IMR-90 (cell line): ENCODE data around the gene RNF181. TPM values are rescaled to one million over a fixed set of nuclear protein-coding genes. Genes with fewer than 3 reads are reported as not detected.

Source experiments
- ATAC-seq: fragments of 200-7000 bp; cut with Tn5 transposase; 2 replicates; pipeline ENCODE4 v1.9.1; 2020; ENCODE audit warnings: low read depth, mild to moderate bottlenecking, moderate library complexity
- BruUV-seq: library from RNA; stranded (reverse); fragments of 400-500 nt; replicated peaks from 2 replicates; lab custom pipeline; 2021; lab: Mats Ljungman, UMichigan
- CTCF ChIA-PET: fragments of 300-600 bp; formaldehyde crosslinking; extraction: SDS; loops from one replicate; lab custom pipeline; 2021; ENCODE audit warnings: antibody characterized with exemption; lab: Yijun Ruan, JAX
- POLR2A ChIA-PET: fragments of 300-600 bp; sonication (Branson Sonifier 250); formaldehyde crosslinking; loops from one replicate; lab custom pipeline; 2022; ENCODE audit warnings: antibody characterized with exemption; ENCODE audit not compliant: unreplicated experiment; lab: Charles Lee
- DNase-seq: peaks from one replicate; pipeline ENCODE4 v3.0.0; 2013
- H2AFZ ChIP-seq: replicated peaks from 2 replicates; pipeline ENCODE3; 2013; ENCODE audit warnings: low read length, mild to moderate bottlenecking; ENCODE audit not compliant: poor library complexity
- H2AK5ac ChIP-seq: 2 replicates; pipeline ENCODE4 v1.6.1; 2013; ENCODE audit warnings: low read depth, low read length, inconsistent platforms
- H2AK9ac ChIP-seq: replicated peaks from 2 replicates; pipeline ENCODE3; 2013; ENCODE audit warnings: mild to moderate bottlenecking, low read depth, low read length, moderate library complexity; ENCODE audit not compliant: poor library complexity
- H2BK120ac ChIP-seq: 2 replicates; pipeline ENCODE4 v1.6.1; 2013; ENCODE audit warnings: low read depth, low read length, inconsistent platforms
- H2BK15ac ChIP-seq: 3 replicates; pipeline ENCODE4 v1.6.1; 2013; ENCODE audit warnings: low read depth, low read length, inconsistent platforms
- H2BK20ac ChIP-seq: 2 replicates; pipeline ENCODE4 v1.6.1; 2013; ENCODE audit warnings: low read depth, mild to moderate bottlenecking, inconsistent platforms, low read length, moderate library complexity
- H2BK5ac ChIP-seq: 2 replicates; pipeline ENCODE4 v1.6.1; 2013; ENCODE audit warnings: mild to moderate bottlenecking, low read depth, low read length, inconsistent platforms; ENCODE audit not compliant: poor library complexity, severe bottlenecking
- H3K14ac ChIP-seq: replicated peaks from 2 replicates; pipeline ENCODE4 v1.6.1; 2013; ENCODE audit warnings: low read depth, low read length, inconsistent platforms
- H3K18ac ChIP-seq: 2 replicates; pipeline ENCODE4 v1.6.1; 2013; ENCODE audit warnings: low read depth, low read length, control low read depth
- H3K23ac ChIP-seq: 2 replicates; pipeline ENCODE4 v1.6.1; 2013; ENCODE audit warnings: low read depth, low read length, inconsistent platforms
- H3K27ac ChIP-seq: 2 replicates; pipeline ENCODE4 v1.5.1; 2013; ENCODE audit warnings: mild to moderate bottlenecking, control low read depth, low read length; ENCODE audit not compliant: insufficient read depth
- H3K27me3 ChIP-seq: 2 replicates; pipeline ENCODE4 v1.6.1; 2013; ENCODE audit warnings: low read length; ENCODE audit not compliant: control insufficient read depth, insufficient read depth
- H3K36me3 ChIP-seq: 2 replicates; pipeline ENCODE4 v1.6.1; 2013; ENCODE audit warnings: low read length, mixed read lengths; ENCODE audit not compliant: control insufficient read depth, insufficient read depth
- H3K4ac ChIP-seq: 2 replicates; pipeline ENCODE4 v1.6.1; 2013; ENCODE audit warnings: low read depth, low read length, inconsistent platforms
- H3K4me1 ChIP-seq: 2 replicates; pipeline ENCODE4 v1.6.1; 2013; ENCODE audit warnings: low read length, mixed read lengths; ENCODE audit not compliant: control insufficient read depth, insufficient read depth
- H3K4me2 ChIP-seq: 2 replicates; pipeline ENCODE4 v1.6.1; 2013; ENCODE audit warnings: low read depth, mild to moderate bottlenecking, control low read depth, low read length, moderate library complexity
- H3K4me3 ChIP-seq: 2 replicates; pipeline ENCODE4 v1.5.1; 2013; ENCODE audit warnings: low read depth, mild to moderate bottlenecking, control low read depth, low read length, moderate library complexity; ENCODE audit not compliant: insufficient read depth
- H3K56ac ChIP-seq: 2 replicates; pipeline ENCODE4 v1.6.1; 2013; ENCODE audit warnings: low read length, inconsistent platforms; ENCODE audit not compliant: insufficient read depth; ENCODE audit errors: extremely low read depth
- H3K79me1 ChIP-seq, 2 experiments: 2 replicates each; pipeline ENCODE4 v1.6.1; 2013; ENCODE audit warnings: low read length in 2 of 2, inconsistent platforms in 1 of 2, low read depth in 1 of 2
- H3K9ac ChIP-seq: 2 replicates; pipeline ENCODE4 v1.6.1; 2013; ENCODE audit warnings: low read depth, low read length, control low read depth
- H3K9me1 ChIP-seq: 2 replicates; pipeline ENCODE4 v1.6.1; 2013; ENCODE audit warnings: low read length, inconsistent platforms; ENCODE audit not compliant: insufficient read depth
- H3K9me3 ChIP-seq: 2 replicates; pipeline ENCODE4 v1.6.1; 2013; ENCODE audit warnings: low read length; ENCODE audit not compliant: control insufficient read depth, insufficient read depth
- H4K20me1 ChIP-seq: 2 replicates; pipeline ENCODE4 v1.6.1; 2013; ENCODE audit warnings: low read length, inconsistent platforms; ENCODE audit not compliant: insufficient read depth
- H4K5ac ChIP-seq: 2 replicates; pipeline ENCODE4 v1.6.1; 2013; ENCODE audit warnings: mild to moderate bottlenecking, low read depth, low read length, control low read depth
- H4K8ac ChIP-seq, 2 experiments: 2 replicates each; pipeline ENCODE4 v1.6.1; 2013; ENCODE audit warnings: low read depth in 2 of 2, low read length in 2 of 2, control low read depth in 1 of 2, inconsistent platforms in 1 of 2
- H4K91ac ChIP-seq: 2 replicates; pipeline ENCODE4 v1.6.1; 2013; ENCODE audit warnings: low read depth, low read length, inconsistent platforms; ENCODE audit not compliant: insufficient read depth
- BHLHE40 ChIP-seq: fragments of 150-350 bp; IDR thresholded peaks from 2 replicates; pipeline ENCODE4 v1.6.1; 2016; ENCODE audit warnings: mild to moderate bottlenecking, low read depth, low read length
- CEBPB ChIP-seq: IDR thresholded peaks from 2 replicates; pipeline ENCODE4 v1.6.1; 2012; ENCODE audit warnings: low read depth, low read length, improper control_type of control experiment
- CHD1 ChIP-seq: IDR thresholded peaks from 2 replicates; pipeline ENCODE4 v1.6.1; 2012; ENCODE audit warnings: low read depth, low read length, improper control_type of control experiment
- CTCF ChIP-seq: conservative IDR thresholded peaks from 2 replicates; pipeline ENCODE4 v1.5.1; 2012; ENCODE audit warnings: mild to moderate bottlenecking, low read depth, low read length, improper control_type of control experiment
- FOS ChIP-seq: fragments of 150-350 bp; IDR thresholded peaks from 2 replicates; pipeline ENCODE4 v1.6.1; 2016; ENCODE audit warnings: low read depth, low read length
- MAFK ChIP-seq: IDR thresholded peaks from 2 replicates; pipeline ENCODE4 v1.6.1; 2012; ENCODE audit warnings: low read depth, low read length, improper control_type of control experiment
- MAZ ChIP-seq: IDR thresholded peaks from 2 replicates; pipeline ENCODE4 v1.6.1; 2012; ENCODE audit warnings: low read depth, mild to moderate bottlenecking, low read length, improper control_type of control experiment, moderate library complexity, borderline replicate concordance
- MXI1 ChIP-seq: IDR thresholded peaks from 2 replicates; pipeline ENCODE4 v1.6.1; 2012; ENCODE audit warnings: low read depth, mild to moderate bottlenecking, low read length, moderate library complexity, borderline replicate concordance
- NFE2L2 ChIP-seq: fragments of 150-350 bp; IDR thresholded peaks from 2 replicates; pipeline ENCODE4 v1.6.1; 2016; ENCODE audit warnings: low read depth, mild to moderate bottlenecking, low read length
- POLR2A ChIP-seq: IDR thresholded peaks from 2 replicates; pipeline ENCODE4 v1.6.1; 2012; ENCODE audit warnings: mild to moderate bottlenecking, low read depth, low read length
- RAD21 ChIP-seq: IDR thresholded peaks from 2 replicates; pipeline ENCODE4 v1.6.1; 2012; ENCODE audit warnings: low read length, improper control_type of control experiment
- RCOR1 ChIP-seq: IDR thresholded peaks from 2 replicates; pipeline ENCODE4 v1.6.1; 2012; ENCODE audit warnings: mild to moderate bottlenecking, low read length, improper control_type of control experiment; ENCODE audit not compliant: insufficient replicate concordance
- RFX5 ChIP-seq: IDR thresholded peaks from 2 replicates; pipeline ENCODE4 v1.8.0; 2012; ENCODE audit warnings: low read depth, mild to moderate bottlenecking, low read length, moderate library complexity
- SMC3 ChIP-seq: fragments of 150-350 bp; IDR thresholded peaks from 2 replicates; pipeline ENCODE4 v1.6.1; 2016; ENCODE audit warnings: low read depth, mild to moderate bottlenecking, antibody characterized with exemption, low read length, moderate library complexity
- USF2 ChIP-seq: fragments of 150-350 bp; IDR thresholded peaks from 2 replicates; pipeline ENCODE4 v1.6.1; 2017; ENCODE audit warnings: mild to moderate bottlenecking, antibody characterized with exemption, low read length, low read depth
- WGBS, 2 experiments: methylation state at CpG; one replicate each; pipeline versions ENCODE4 v1.1.5 to v1.1.7; 2013; ENCODE audit warnings: missing lambda C conversion rate in 2 of 2; ENCODE audit not compliant: insufficient read length in 1 of 2; ENCODE audit errors: extremely low coverage in 2 of 2; 5-methylcytosine and 5-hydroxymethylcytosine counted together
- dilution Hi-C: fragments of 300-500 bp; cut with HindIII; formaldehyde crosslinking; loops from one replicate; pipeline ENCODE4 v1.14.3; 2018; ENCODE audit warnings: low sequenced_read_pairs; ENCODE audit not compliant: unreplicated experiment
- in situ Hi-C: fragments of 300-500 bp; cut with MboI; formaldehyde crosslinking; loops from 3 replicates; pipeline ENCODE4 v1.14.3; 2019; ENCODE audit warnings: low sequenced_read_pairs, inconsistent platforms, mixed read lengths
- intact Hi-C: fragments of 100-400 bp; cut with micrococcal nuclease; formaldehyde crosslinking; loops from 2 replicates; pipeline ENCODE4 v1.10.0; 2022
- polyA plus RNA-seq, 3 experiments: library from polyadenylated mRNA; depleted of rRNA; stranded (reverse); fragments of >200 nt; gene quantifications; 2 replicates each; pipeline ENCODE4 v1.2.3, GENCODE V29; 2012; ENCODE audit warnings: low replicate concordance in 1 of 3
- total RNA-seq: library from RNA; depleted of rRNA; stranded (reverse); fragments of >200 nt; gene quantifications from 2 replicates; pipeline ENCODE4 v1.2.3, GENCODE V29; 2012

RNF181 gene
- total and polyA plus RNA-seq, 2 of the 4 experiments (the other 2 are of a cell fraction), result 438 to 498 TPM

GRCh38 chr2:85549095-85549494 is 46.5 kb upstream of the RNF181 start (continued):
- TF ChIP-seq MAZ, result no peak

GRCh38 chr2:85549826-85550225 is 45.7 kb upstream of the RNF181 start:
- H4K91ac ChIP-seq, result peak overlapping the region; percentile 97
- H3K9me1 ChIP-seq, result peaks cover 9% of the 10 kb centered on the region; the same call in 1 of the 2 replicates
- H2AK5ac ChIP-seq, result peak overlapping the region; percentile 99
- H3K79me1 ChIP-seq, result peaks cover 8 to 43% of the 10 kb centered on the region in 2 experiments; a peak in 3 of 4 replicates
- H3K9me3 ChIP-seq, result no peaks in the 10 kb centered on the region
- peak overlapping the region; percentile 97 for H3K56ac ChIP-seq
- POLR2A ChIA-PET, result interaction anchor here (1.3 to 5.1 kb wide), 3 partner anchors 10 to 131 kb away, joined by 6 to 42 read pairs (median 12); partner anchors contain the start of genes MAT2A and SH2D6
- in situ Hi-C loops (loop anchor here (5.0 to 10.0 kb wide), 2 partner anchors 128 to 485 kb away; no protein-coding TSS in a partner anchor), dilution Hi-C loops (no loop called here), intact Hi-C loops (loop anchor here (1.0 to 5.0 kb wide), 2 partner anchors 196 to 223 kb away; partner anchors contain the start of genes ELMOD3, RETSAT and TGOLN2)
- 0% methylated on average over 2 of the region's 4 CpGs; no CpG with 5 or more reads in 1 of the 2 experiments for WGBS, 2 experiments
- peaks cover 18% of the 10 kb centered on the region for H3K4me1 ChIP-seq
- H2AK9ac ChIP-seq, result peak overlapping the region; percentile 99
- peak overlapping the region; percentile 58 to 92 for H4K8ac ChIP-seq
- ATAC-seq, result peak; percentile 67
- H3K18ac ChIP-seq, result peak overlapping the region; percentile 94
- peak overlapping the region; percentile 64 for H3K9ac ChIP-seq
- H3K23ac ChIP-seq, result peak overlapping the region; percentile 78
- H2BK5ac ChIP-seq, result peak overlapping the region; percentile 99
- peaks cover 18% of the 10 kb centered on the region for H4K20me1 ChIP-seq
- peak overlapping the region; percentile 89 for H4K5ac ChIP-seq
- peak overlapping the region; percentile 93 for H3K14ac ChIP-seq
- peak overlapping the region; percentile 92 for H2BK120ac ChIP-seq
- peak overlapping the region; percentile 88 for H2BK15ac ChIP-seq
- no peak overlapping the region for H3K4me3 ChIP-seq
- CTCF ChIA-PET, result interaction anchor here (1.3 to 6.8 kb wide), 3 partner anchors 12 to 483 kb away, joined by 3 to 46 read pairs (median 3); partner anchors contain the start of gene SH2D6
- TSS peak; percentile 31 for BruUV-seq
- peaks cover 47% of the 10 kb centered on the region for H3K36me3 ChIP-seq
- H3K27me3 ChIP-seq, result no peaks in the 10 kb centered on the region
- peak overlapping the region; percentile 64 for H3K4me2 ChIP-seq
- peak overlapping the region; percentile 97 for H3K4ac ChIP-seq
- H2BK20ac ChIP-seq, result peak overlapping the region; percentile 94
- peak overlapping the region; percentile 87 for H2AFZ ChIP-seq
- DNase-seq, result peak; percentile 99
- peak overlapping the region; percentile 98 for H3K27ac ChIP-seq
- TF ChIP-seq CEBPB, result peak; percentile 72
- peak; percentile 64 for TF ChIP-seq RCOR1
- no peak for TF ChIP-seq MAFK
- peak; percentile 44; the same call in 1 of the 2 replicates for TF ChIP-seq FOS
- TF ChIP-seq NFE2L2, result no peak
- TF ChIP-seq CHD1, result no peak
- TF ChIP-seq RAD21, result 0 out of 2 replicates have a peak, but pooled peaks have one; percentile 14
- TF ChIP-seq MXI1, result no peak
- TF ChIP-seq BHLHE40, result no peak
- no peak for TF ChIP-seq SMC3
- TF ChIP-seq RFX5, result no peak
- 0 out of 2 replicates have a peak, but pooled peaks have one; percentile 14 for TF ChIP-seq MAZ
- no peak for TF ChIP-seq CTCF
- TF ChIP-seq USF2, result no peak
- TF ChIP-seq POLR2A, result 0 out of 2 replicates have a peak, but pooled peaks have one; percentile 23
